Activated gamma-delta T cell treated with Interleukin-2 at 50 U/mL for 16 hours (primary cell): ENCODE results near the gene FBXO42.

Source experiments
- DNase-seq: peaks from one replicate; pipeline ENCODE4 v3.0.0-alpha.2; 2020

Gene FBXO42

DNA sequence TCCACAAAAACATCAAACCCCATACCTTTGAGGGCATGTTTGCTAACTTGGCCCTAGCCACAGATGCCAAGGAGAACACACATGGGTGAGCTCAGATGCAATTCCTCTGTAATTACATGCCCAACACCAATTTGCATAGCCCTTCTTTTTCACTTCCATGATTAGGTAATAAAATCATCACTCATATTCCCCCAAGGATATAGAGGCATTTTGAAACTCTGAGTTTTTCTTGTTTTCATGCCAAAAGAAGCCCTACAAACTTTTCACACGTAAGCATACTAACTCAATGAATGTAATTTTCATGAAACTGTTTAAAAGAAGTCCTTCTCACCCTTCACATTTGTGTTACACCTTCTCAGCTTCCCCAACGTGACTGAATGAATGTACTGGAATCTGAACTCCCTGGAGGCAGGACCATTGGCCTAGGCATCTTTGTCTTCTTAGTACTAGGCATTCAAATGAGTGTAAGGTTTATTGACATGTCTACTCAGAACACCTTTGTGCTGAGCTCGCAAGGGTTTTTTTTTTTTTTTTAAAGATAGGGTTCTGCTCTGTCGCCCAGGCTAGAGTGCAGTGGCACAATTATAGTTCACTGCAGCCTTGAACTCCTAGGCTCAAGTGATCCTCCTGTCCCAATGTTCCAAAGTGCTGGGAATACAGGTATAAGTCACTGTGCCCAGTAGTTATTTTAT, 31.0 kb downstream of the FBXO42 start:
- no peak for DNase-seq

GRCh38 chr1:16318555-16318954, 33.7 kb downstream of the FBXO42 start:
- DNase-seq: no peak

DNA sequence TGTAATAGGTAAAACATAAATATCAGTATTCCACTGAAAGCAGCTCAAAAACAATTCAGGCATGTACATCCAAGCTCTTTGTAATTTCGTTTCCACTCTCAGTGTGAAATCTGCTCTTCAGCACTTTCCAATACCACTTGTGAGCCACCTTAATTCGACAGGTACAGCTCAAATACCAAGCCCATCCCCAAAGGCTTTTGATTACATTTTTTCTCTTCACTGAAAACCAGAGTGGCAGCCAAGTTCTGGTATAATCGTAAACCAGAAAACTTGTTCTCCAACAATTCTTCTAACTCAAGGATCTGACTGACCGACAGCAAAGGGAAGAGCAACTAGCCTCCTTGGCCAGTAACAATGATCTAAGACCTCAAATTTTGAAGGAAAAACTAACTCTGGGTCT, 36.8 kb downstream of the FBXO42 start:
- no peak for DNase-seq

DNA sequence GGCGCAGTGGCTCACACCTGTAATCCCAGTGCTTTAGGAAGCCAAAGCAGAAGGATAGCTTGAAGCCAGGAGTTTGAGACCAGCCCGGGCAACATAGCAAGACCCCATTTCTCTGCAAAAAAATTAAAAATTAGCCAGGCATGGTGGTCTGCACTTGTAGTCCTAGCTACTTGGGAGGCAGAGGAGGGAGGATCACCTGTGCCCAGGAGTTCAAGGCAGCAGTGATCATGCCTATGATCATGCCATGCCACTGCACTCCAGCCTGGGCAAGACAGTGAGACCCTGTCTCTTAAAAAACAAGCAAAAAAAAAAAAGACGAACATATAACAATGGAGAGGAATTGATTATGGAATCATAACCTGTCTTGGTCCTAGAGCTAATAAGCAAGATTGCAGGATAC, 45.1 kb downstream of the FBXO42 start:
- DNase-seq: no peak

GRCh38 chr1:16302709-16303627, 49.3 kb downstream of the FBXO42 start:
- no peak for DNase-seq

GRCh38 chr1:16300436-16300835, 51.8 kb downstream of the FBXO42 start:
- no peak for DNase-seq

- no peak for DNase-seq
Observed at GRCh38 chr1:16298653-16299052, 53.6 kb downstream of the FBXO42 start.

DNA sequence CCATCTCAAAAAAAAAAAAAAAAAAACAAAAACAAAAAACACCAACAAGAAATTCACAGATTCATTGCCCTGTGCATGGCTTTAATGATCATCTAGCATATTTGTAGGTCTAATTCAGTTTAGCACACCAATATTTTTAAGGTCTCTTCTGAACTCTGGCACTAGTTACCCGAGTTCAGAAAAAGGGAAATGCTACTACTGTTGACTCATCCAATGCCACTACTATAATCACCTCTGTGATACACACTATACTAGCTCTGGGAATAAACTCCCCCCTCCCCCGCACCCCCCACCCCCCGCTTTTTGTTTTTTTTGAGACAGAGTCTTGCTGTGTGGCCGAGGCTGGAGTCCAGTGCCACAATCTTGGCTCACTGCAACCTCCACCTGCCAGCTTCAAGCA, 55.6 kb downstream of the FBXO42 start:
- DNase-seq: no peak

DNA sequence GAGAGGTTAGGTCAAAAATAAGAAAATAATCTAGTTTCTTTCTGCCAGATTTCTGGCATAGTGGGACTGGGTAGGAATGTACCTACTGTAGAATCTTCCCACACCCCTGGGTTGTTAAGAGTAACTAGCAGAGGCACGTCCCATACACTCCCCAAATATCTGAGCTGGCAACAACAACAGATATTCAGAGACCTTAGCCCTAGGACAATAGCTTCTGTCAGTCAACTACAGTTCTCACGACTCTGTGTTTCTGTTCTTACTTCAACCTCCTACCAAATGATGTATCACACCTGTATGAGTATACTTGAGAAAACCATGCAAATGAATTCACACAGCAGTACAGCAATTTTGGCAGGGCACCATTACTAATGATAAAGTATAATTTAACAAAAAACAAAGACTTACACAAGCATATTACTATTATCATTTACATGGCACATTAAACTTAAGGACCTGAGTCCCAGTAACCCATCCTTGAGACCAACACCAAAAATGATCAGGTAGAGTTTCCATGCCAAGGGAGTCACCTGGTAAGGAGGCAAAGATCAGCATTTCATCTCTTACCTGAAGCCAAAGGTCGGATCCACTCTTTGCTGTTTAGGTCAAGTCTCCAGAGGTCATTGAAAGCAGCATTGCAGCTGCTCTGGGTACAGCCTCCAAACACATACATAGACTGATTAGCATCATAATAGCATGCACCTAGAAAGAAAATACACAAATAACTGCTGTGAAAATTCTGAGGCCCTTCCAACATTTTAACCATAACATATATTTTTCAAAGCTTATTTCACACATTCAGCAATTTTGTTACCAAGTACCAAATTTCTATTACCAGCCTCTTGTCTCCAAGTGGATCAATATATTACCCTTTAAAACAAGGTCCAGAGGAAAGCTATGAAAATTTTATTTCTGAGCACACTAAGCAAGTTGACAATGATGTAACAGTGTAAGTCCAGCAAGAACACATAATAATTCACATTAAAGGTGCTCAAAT, 57.8 kb downstream of the FBXO42 start:
- DNase-seq: no peak

GRCh38 chr1:16293538-16293937, 58.7 kb downstream of the FBXO42 start:
- DNase-seq: no peak

GRCh38 chr1:16292739-16293138, 59.5 kb downstream of the FBXO42 start:
- no peak for DNase-seq

GRCh38 chr1:16289959-16290358, 62.3 kb downstream of the FBXO42 start:
- DNase-seq: no peak

GRCh38 chr1:16286122-16286521, 66.2 kb downstream of the FBXO42 start:
- no peak for DNase-seq

DNA sequence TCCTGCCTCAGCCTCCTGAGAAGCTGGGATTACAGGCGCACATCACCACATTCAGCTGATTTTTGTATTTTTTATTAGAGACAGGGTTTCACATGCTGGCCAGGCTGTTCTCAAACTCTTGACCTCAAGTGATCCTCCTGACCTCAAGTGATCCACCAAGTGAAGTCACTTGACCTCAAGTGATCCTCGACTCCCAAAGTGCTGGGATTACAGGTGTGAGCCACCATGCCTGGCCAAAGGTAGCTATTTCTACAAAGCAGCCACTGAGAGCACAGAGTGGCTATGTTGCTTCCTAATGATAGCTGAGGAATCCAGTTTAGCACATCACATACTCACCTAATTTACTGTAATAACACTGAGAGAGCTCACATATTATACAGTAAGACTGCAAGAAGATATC, 70.5 kb downstream of the FBXO42 start:
- DNase-seq: no peak

- no peak for DNase-seq
Observed at GRCh38 chr1:16279186-16279585, 73.1 kb downstream of the FBXO42 start.

GRCh38 chr1:16276302-16277030, 75.8 kb downstream of the FBXO42 start:
- DNase-seq: no peak

GRCh38 chr1:16275591-16275990, 76.7 kb downstream of the FBXO42 start:
- DNase-seq: no peak

DNA sequence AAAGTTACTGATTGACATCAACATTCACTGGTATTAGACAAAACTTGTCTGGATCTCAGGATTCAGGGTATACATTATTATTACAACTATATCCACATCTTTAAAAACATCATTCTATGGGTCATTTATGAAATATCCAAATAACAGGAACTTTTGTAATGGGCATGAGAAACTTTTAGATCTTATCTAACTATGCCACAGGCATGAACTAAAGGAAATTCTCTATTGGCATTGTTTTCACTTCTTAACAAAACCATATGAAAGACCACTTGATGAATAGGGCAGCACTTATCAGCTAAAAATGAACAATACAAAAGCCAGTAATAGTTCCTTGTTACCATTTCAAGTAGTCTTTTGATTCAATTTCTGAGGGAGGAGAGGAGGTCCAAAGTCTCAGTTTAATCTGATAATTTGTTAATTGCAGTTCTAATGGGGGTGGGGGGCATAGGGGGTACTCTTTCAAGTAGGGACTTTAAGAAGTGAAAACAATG, 84.5 kb downstream of the FBXO42 start:
- no peak for DNase-seq

- no peak for DNase-seq
Observed at GRCh38 chr1:16266411-16267118, 85.7 kb downstream of the FBXO42 start.

DNA sequence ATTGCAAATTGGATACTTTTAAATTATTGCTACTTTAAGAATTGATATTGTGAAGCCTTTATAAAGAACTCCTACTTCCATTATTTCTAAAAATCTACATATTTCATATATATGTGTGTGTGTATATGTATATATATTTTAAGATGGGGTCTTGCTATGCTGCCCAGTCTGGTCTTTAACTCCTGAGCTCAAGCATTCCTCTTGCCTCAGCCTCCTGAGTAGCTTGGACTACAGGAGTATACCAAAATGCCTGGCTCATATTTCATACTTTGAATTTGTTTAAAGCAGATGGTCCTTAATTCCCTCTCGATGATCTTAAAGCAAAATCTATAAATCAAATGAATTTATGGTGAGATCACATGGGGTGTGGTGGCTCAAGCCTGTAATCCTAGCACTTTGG, 90.2 kb downstream of the FBXO42 start:
- no peak for DNase-seq

- DNase-seq: no peak
Observed at GRCh38 chr1:16260814-16261213, 91.5 kb downstream of the FBXO42 start.
